Keratinocyte (primary cell): ENCODE results near the gene ZFP36L2. TPM values are rescaled to one million over a fixed set of nuclear protein-coding genes. Genes with fewer than 3 reads are reported as not detected.

Experiments
- DNase-seq: peaks from one replicate; pipeline ENCODE4 v3.0.0-alpha.2; 2011; ENCODE audit warnings: low read depth, missing footprints, low spot score
- FAIRE-seq: peaks from 2 replicates; lab custom pipeline; 2011; peaks lifted over from hg19 to GRCh38; lab: Jason Lieb, UNC
- H2AFZ ChIP-seq: 2 replicates; pipeline ENCODE4 v1.6.0; 2012; ENCODE audit warnings: low read length, control low read depth, inconsistent platforms; ENCODE audit not compliant: control insufficient read depth
- H3K27ac ChIP-seq: 2 replicates; pipeline ENCODE4 v1.5.1; 2011; ENCODE audit warnings: low read length; ENCODE audit not compliant: control insufficient read depth, insufficient read depth
- H3K27me3 ChIP-seq: 3 replicates; pipeline ENCODE4 v1.6.0; 2011; ENCODE audit warnings: low read length; ENCODE audit not compliant: control insufficient read depth, insufficient read depth; ENCODE audit errors: extremely low read depth
- H3K36me3 ChIP-seq, 2 experiments: 2 replicates in 1 of 2; 3 replicates in 1 of 2; pipeline ENCODE4 v1.5.1; 2011; ENCODE audit warnings: low read length in 2 of 2, mild to moderate bottlenecking in 1 of 2; ENCODE audit not compliant: control insufficient read depth in 2 of 2, insufficient read depth in 2 of 2; ENCODE audit errors: extremely low read depth in 1 of 2
- H3K4me1 ChIP-seq: 3 replicates; pipeline ENCODE4 v1.5.1; 2011; ENCODE audit warnings: low read length; ENCODE audit not compliant: control insufficient read depth, insufficient read depth; ENCODE audit errors: extremely low read depth
- H3K4me2 ChIP-seq: 3 replicates; pipeline ENCODE4 v1.6.0; 2011; ENCODE audit warnings: low read depth, low read length; ENCODE audit not compliant: control insufficient read depth, insufficient read depth; ENCODE audit errors: extremely low read depth
- H3K4me3 ChIP-seq, 3 experiments: fragments of 200-600 bp in 1 of 3; sonication (generic) in 1 of 3; 2 replicates in 2 of 3; 3 replicates in 1 of 3; pipeline ENCODE4 v1.5.1; 2011 to 2016; ENCODE audit warnings: low read length in 3 of 3, mild to moderate bottlenecking in 3 of 3, control low read depth in 2 of 3, inconsistent platforms in 1 of 3, low read depth in 1 of 3, mixed read lengths in 1 of 3, mixed run types in 1 of 3, moderate library complexity in 1 of 3; ENCODE audit not compliant: control insufficient read depth in 2 of 3, insufficient read depth in 2 of 3; ENCODE audit errors: extremely low read depth in 1 of 3
- H3K79me2 ChIP-seq: 2 replicates; pipeline ENCODE4 v1.6.0; 2012; ENCODE audit warnings: low read length; ENCODE audit not compliant: control insufficient read depth, insufficient read depth
- H3K9ac ChIP-seq: 3 replicates; pipeline ENCODE4 v1.6.0; 2011; ENCODE audit warnings: low read length; ENCODE audit not compliant: control insufficient read depth, insufficient read depth; ENCODE audit errors: extremely low read depth
- H3K9me1 ChIP-seq: 3 replicates; pipeline ENCODE4 v1.6.0; 2011; ENCODE audit warnings: low read length; ENCODE audit not compliant: control insufficient read depth, insufficient read depth; ENCODE audit errors: extremely low read depth
- H3K9me3 ChIP-seq: 2 replicates; pipeline ENCODE4 v1.5.1; 2012; ENCODE audit warnings: low read depth, low read length; ENCODE audit not compliant: control insufficient read depth
- H4K20me1 ChIP-seq: 3 replicates; pipeline ENCODE4 v1.6.0; 2011; ENCODE audit warnings: low read length; ENCODE audit not compliant: control insufficient read depth, insufficient read depth; ENCODE audit errors: extremely low read depth
- CTCF ChIP-seq, 3 experiments: IDR thresholded peaks in 1 of 3; conservative IDR thresholded peaks in 1 of 3; optimal IDR thresholded peaks in 1 of 3; 2 replicates in 2 of 3; 3 replicates in 1 of 3; pipeline versions ENCODE3 to v1.5.1; 2011; ENCODE audit warnings: low read length in 3 of 3, mild to moderate bottlenecking in 3 of 3, moderate library complexity in 2 of 3, control low read depth in 1 of 3, inconsistent platforms in 1 of 3; ENCODE audit not compliant: insufficient read depth in 2 of 3; ENCODE audit errors: extremely low read depth in 1 of 3
- EZH2 ChIP-seq: IDR thresholded peaks from one replicate; pipeline ENCODE4 v1.6.1; 2012; ENCODE audit warnings: inconsistent platforms, mild to moderate bottlenecking, low read length, moderate library complexity
- dilution Hi-C: fragments of 300-500 bp; cut with MboI; formaldehyde crosslinking; loops from one replicate; pipeline ENCODE4 v1.7.0; 2020; ENCODE audit warnings: low sequenced_read_pairs; ENCODE audit not compliant: extremely low pct_ligation_motif_present
- polyA plus RNA-seq, 5 experiments: library from polyadenylated mRNA; depleted of rRNA in 3 of 5; stranded (reverse) in 3 of 5; stranded (forward) in 1 of 5; unstranded in 1 of 5; fragments of >200 nt; gene quantifications; 1 replicate in 1 of 5; 2 replicates in 3 of 5; 3 replicates in 1 of 5; pipeline versions ENCODE4 v1.2.1 to v1.2.3, GENCODE V29; 2011 to 2012; ENCODE audit warnings: missing spikeins in 2 of 5, low read depth in 1 of 5, low replicate concordance in 1 of 5

Gene ZFP36L2
- polyA plus RNA-seq, 1 donor (not counting 4 experiments of a cell fraction or from before 2014, with no cell fraction given) = 52.4 TPM

GRCh38 chr2:43226955-43227829, 786 bp upstream of the ZFP36L2 start:
- H3K36me3 ChIP-seq = peaks cover 10 to 22% of the 10 kb centered on the region in 2 experiments
- H3K9ac ChIP-seq = peak overlapping the region; percentile 94
- no peaks in the 10 kb centered on the region for H3K9me3 ChIP-seq
- peaks cover 16% of the 10 kb centered on the region for H4K20me1 ChIP-seq
- H3K4me3 ChIP-seq = peak overlapping the region; percentile 78 to 96 (median 82)
- H3K27ac ChIP-seq = peak overlapping the region; percentile 93
- peaks cover 19% of the 10 kb centered on the region for H3K4me1 ChIP-seq
- no peak overlapping the region for H2AFZ ChIP-seq
- no peaks in the 10 kb centered on the region for H3K9me1 ChIP-seq
- TF ChIP-seq CTCF (optimal IDR thresholded peaks at IDR 0.05 in 1 of 3, IDR thresholded peaks at IDR 0.05 in 1 of 3, conservative IDR thresholded peaks at IDR 0.05 in 1 of 3; ENCODE audit: extremely low read depth in 1 of 3, insufficient read depth in 2 of 3, low read length in 3 of 3) = no peak
- no peak for TF ChIP-seq EZH2
- peaks cover 50% of the 10 kb centered on the region for H3K79me2 ChIP-seq
- H3K4me2 ChIP-seq = peak overlapping the region; percentile 89
- dilution Hi-C loops = no loop called here
- DNase-seq (no peak), FAIRE-seq (no peak)
- H3K27me3 ChIP-seq = no peaks in the 10 kb centered on the region

- peaks cover 50% of the 10 kb centered on the region for H3K79me2 ChIP-seq
Measured at GRCh38 chr2:43225788-43226557, 433 bp downstream of the ZFP36L2 start.

More at GRCh38 chr2:43225788-43226557, 433 bp downstream of the ZFP36L2 start:
- dilution Hi-C loops = no loop called here
- Histone ChIP-seq H3K36me3 (peaks cover 7 to 22% of the 10 kb centered on the region in 2 experiments), H3K9me1 (no peaks in the 10 kb centered on the region), H2AFZ (no peak overlapping the region), H3K9ac (peak overlapping the region; percentile 94), H4K20me1 (peaks cover 16% of the 10 kb centered on the region), H3K27me3 (no peaks in the 10 kb centered on the region), H3K9me3 (no peaks in the 10 kb centered on the region), H3K4me3 (peak overlapping the region; percentile 87 to 96 (median 92)), H3K4me2 (peak overlapping the region; percentile 10), H3K27ac (peak overlapping the region; percentile 89), H3K4me1 (peaks cover 29% of the 10 kb centered on the region)
- TF ChIP-seq CTCF (optimal IDR thresholded peaks at IDR 0.05 in 1 of 3, IDR thresholded peaks at IDR 0.05 in 1 of 3, conservative IDR thresholded peaks at IDR 0.05 in 1 of 3; ENCODE audit: extremely low read depth in 1 of 3, insufficient read depth in 2 of 3, low read length in 3 of 3) (no peak), EZH2 (no peak)
- DNase-seq (no peak), FAIRE-seq (no peak)
